ENCODE data around the gene ZIC4.

Gene ZIC4

DNA sequence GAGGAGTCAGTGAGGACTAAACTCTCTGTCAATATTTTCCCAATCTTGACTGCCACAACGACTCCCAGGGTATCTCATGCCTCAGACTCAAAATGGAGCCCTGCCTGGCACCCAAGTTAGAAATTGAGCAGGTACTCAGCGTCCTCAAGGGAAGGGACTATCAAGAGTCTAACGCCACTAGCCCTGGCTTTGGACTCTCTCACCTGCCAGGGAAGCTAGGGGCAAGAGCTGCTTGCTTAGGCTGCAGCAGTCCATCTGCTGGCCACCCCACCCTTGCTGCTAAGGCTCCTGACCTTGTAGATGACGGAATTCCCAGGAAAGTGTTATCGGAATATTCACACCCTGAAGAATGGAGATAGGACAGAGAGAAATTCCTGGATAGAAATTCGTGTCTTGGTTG is 33.0 kb downstream of the ZIC4 start:
- TF ChIP-seq TOX (CRISPR knock-in tag; IDR thresholded peaks at IDR 0.05; ENCODE audit: borderline replicate concordance) (no peak), ZC3H10 (CRISPR knock-in tag; IDR thresholded peaks at IDR 0.05) (no peak)
- no peak for ATAC-seq

DNA sequence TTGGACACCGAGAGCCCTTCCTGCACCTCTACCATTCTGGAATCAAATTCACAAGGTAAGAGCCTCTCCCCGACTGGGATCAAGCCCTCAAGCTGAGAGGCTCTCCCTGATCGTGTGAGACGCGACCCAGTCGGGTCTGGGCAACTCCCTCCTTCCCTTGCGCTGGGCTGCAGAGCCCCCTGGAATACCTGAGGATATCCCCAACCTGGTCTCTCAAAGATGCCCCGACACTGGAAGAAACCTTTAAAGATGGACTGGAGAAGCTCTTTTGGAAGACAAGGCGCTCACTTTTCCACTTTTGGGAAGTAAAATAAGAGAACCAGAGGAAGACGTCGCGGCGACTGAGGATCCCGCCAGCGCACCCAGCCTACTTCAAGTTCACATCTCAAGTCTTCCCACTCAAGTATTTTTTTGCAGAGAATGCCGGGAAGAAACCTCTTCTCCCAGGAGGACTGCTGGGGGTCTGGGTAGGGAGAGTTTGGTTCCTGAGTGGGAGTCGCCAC is 33.8 kb downstream of the ZIC4 start:
- no peak for ATAC-seq
- TF ChIP-seq OSR1 (CRISPR knock-in tag; IDR thresholded peaks at IDR 0.05) (no peak), BACH2 (CRISPR knock-in tag; IDR thresholded peaks at IDR 0.05; ENCODE audit: borderline replicate concordance) (no peak), ISL1 (CRISPR knock-in tag; IDR thresholded peaks at IDR 0.05) (no peak), ZFP3 (CRISPR knock-in tag; IDR thresholded peaks at IDR 0.05) (no peak), TCF4 (CRISPR knock-in tag; IDR thresholded peaks at IDR 0.05; ENCODE audit: borderline replicate concordance) (no peak), CSDC2 (CRISPR knock-in tag; IDR thresholded peaks at IDR 0.05) (no peak), ZNF8 (CRISPR knock-in tag; IDR thresholded peaks at IDR 0.05) (no peak), PPARA (CRISPR knock-in tag; IDR thresholded peaks at IDR 0.05; ENCODE audit: borderline replicate concordance) (no peak), ARNTL (CRISPR knock-in tag; IDR thresholded peaks at IDR 0.05; ENCODE audit: borderline replicate concordance, low read depth) (no peak), SNAI2 (CRISPR knock-in tag; IDR thresholded peaks at IDR 0.05) (no peak), ZC3H10 (CRISPR knock-in tag; IDR thresholded peaks at IDR 0.05) (no peak), ZNF565 (CRISPR knock-in tag; conservative IDR thresholded peaks at IDR 0.05; ENCODE audit: low read depth) (no peak)
- TF ChIP-seq, protein P1, sequence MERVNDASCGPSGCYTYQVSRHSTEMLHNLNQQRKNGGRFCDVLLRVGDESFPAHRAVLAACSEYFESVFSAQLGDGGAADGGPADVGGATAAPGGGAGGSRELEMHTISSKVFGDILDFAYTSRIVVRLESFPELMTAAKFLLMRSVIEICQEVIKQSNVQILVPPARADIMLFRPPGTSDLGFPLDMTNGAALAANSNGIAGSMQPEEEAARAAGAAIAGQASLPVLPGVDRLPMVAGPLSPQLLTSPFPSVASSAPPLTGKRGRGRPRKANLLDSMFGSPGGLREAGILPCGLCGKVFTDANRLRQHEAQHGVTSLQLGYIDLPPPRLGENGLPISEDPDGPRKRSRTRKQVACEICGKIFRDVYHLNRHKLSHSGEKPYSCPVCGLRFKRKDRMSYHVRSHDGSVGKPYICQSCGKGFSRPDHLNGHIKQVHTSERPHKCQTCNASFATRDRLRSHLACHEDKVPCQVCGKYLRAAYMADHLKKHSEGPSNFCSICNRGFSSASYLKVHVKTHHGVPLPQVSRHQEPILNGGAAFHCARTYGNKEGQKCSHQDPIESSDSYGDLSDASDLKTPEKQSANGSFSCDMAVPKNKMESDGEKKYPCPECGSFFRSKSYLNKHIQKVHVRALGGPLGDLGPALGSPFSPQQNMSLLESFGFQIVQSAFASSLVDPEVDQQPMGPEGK (CRISPR knock-in tag; IDR thresholded peaks at IDR 0.05; ENCODE audit: borderline replicate concordance) = no peak
- TF ChIP-seq, protein P2, sequence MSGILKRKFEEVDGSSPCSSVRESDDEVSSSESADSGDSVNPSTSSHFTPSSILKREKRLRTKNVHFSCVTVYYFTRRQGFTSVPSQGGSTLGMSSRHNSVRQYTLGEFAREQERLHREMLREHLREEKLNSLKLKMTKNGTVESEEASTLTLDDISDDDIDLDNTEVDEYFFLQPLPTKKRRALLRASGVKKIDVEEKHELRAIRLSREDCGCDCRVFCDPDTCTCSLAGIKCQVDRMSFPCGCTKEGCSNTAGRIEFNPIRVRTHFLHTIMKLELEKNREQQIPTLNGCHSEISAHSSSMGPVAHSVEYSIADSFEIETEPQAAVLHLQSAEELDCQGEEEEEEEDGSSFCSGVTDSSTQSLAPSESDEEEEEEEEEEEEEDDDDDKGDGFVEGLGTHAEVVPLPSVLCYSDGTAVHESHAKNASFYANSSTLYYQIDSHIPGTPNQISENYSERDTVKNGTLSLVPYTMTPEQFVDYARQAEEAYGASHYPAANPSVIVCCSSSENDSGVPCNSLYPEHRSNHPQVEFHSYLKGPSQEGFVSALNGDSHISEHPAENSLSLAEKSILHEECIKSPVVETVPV (CRISPR knock-in tag; IDR thresholded peaks at IDR 0.05) = no peak

DNA sequence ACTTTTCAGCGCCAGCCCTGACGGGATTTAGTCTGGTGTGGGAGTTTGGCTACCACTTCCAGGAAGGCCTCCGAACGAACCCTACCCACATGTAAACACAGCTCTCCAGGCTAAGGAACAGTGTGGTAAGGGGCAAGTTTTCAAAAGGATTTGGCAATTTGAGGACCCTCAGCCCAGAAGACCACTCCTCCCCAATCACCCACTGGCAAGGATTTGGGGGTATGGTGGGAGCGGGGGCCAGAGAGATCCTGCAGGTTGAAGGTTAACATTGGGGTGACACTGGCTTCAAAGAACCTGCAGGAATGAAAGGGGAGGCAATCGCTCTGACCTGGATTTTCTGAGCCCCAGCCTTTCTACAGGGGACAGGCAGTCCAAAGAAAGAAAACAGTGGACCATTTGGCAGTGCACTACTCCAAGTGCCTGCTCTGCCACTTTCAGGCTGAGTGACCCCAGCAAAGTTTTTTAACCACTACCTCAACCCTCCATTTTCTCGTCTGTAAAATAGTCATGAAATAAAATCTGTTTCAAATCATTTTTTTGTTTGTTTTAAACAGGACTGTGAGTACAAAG is 34.5 kb downstream of the ZIC4 start:
- TF ChIP-seq CSDC2 (CRISPR knock-in tag; IDR thresholded peaks at IDR 0.05) (no peak), ZNF70 (CRISPR knock-in tag; IDR thresholded peaks at IDR 0.05) (no peak)
- ATAC-seq = no peak

DNA sequence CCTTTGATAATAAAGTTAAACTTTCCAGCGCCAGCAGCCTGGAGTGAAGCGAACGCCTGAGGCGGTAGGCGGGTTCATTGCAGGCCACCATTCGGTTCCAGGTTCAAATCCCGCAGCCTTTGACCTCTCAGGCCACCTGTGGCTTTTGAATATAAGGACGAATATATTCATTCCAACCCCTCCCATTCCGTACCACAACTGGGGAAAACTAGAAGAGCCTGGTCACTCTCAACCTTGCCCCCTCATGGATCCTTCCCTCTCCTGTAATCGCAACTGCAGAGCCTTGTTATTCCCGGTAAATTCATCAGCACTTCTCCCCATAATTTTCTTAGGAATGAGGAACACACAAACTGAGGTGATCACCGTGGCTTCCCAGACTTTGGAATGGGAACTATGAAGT is 35.2 kb downstream of the ZIC4 start:
- ATAC-seq = no peak
- TF ChIP-seq SNAI2 (CRISPR knock-in tag; IDR thresholded peaks at IDR 0.05) (no peak), ZFP3 (CRISPR knock-in tag; IDR thresholded peaks at IDR 0.05) (no peak), OSR1 (CRISPR knock-in tag; IDR thresholded peaks at IDR 0.05) (no peak)

DNA sequence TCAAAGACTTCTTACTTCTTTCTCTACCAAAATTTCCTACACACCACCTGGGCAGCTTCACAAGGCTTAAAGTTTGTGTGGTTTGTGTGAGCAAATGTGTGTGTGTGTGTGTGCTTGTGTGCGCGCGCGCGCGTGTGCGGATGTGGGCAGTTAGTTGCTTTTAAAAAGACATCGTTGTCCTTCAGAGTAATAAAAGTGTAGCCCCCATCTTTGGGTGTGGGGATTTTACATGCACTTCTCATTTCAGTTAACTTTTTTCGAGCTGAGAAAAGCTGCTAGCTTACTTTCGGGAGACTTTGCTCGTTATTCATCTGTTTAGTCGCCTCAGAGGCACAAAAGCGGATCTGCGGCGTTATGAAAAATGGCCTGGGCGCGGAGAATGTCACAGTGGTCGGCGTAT is 36.0 kb downstream of the ZIC4 start:
- no peak for TF ChIP-seq ARNTL (CRISPR knock-in tag; IDR thresholded peaks at IDR 0.05; ENCODE audit: borderline replicate concordance, low read depth)
- TF ChIP-seq ZFP3 (CRISPR knock-in tag; IDR thresholded peaks at IDR 0.05) = no peak
- no peak for TF ChIP-seq PPARA (CRISPR knock-in tag; IDR thresholded peaks at IDR 0.05; ENCODE audit: borderline replicate concordance)
- no peak for TF ChIP-seq ZFP30 (CRISPR knock-in tag; IDR thresholded peaks at IDR 0.05)
- no peak for TF ChIP-seq CSDC2 (CRISPR knock-in tag; IDR thresholded peaks at IDR 0.05)
- TF ChIP-seq ZNF8 (CRISPR knock-in tag; IDR thresholded peaks at IDR 0.05) = no peak
- no peak for ATAC-seq

DNA sequence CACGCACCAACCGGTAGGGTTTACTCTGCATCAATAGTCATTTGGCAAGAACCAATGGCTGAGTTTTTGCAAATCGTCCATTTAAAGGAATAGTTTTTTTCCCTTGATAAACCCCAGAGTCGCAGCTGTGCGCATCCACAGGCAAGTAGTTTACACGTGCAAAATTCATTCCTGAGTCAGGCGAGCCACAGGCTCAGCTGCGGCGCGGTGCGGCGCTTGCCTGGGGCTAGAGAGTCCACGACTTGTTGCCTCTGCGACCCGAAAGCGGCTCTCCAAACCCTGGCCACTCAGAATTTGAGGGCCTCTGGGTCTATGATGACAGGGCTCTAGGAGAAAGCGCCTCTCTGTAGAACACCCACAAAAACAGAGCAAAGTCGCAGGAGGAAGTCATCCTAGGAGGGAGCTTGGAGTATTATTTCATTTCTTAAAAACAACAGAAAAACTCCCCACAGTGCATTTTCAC is 36.7 kb downstream of the ZIC4 start:
- peak; percentile 60 for ATAC-seq
- no peak for TF ChIP-seq SNAI2 (CRISPR knock-in tag; IDR thresholded peaks at IDR 0.05)
- no peak for TF ChIP-seq CSDC2 (CRISPR knock-in tag; IDR thresholded peaks at IDR 0.05)
- TF ChIP-seq OSR1 (CRISPR knock-in tag; IDR thresholded peaks at IDR 0.05) = no peak
- TF ChIP-seq ZNF70 (CRISPR knock-in tag; IDR thresholded peaks at IDR 0.05) = no peak
- TF ChIP-seq ZC3H10 (CRISPR knock-in tag; IDR thresholded peaks at IDR 0.05) = no peak
- no peak for TF ChIP-seq ARNTL (CRISPR knock-in tag; IDR thresholded peaks at IDR 0.05; ENCODE audit: borderline replicate concordance, low read depth)
- TF ChIP-seq GLIS3 (CRISPR knock-in tag; IDR thresholded peaks at IDR 0.05) = no peak
- no peak for TF ChIP-seq RARB (CRISPR knock-in tag; IDR thresholded peaks at IDR 0.05)
- no peak for TF ChIP-seq ZFP3 (CRISPR knock-in tag; IDR thresholded peaks at IDR 0.05)
- TF ChIP-seq ZFP30 (CRISPR knock-in tag; IDR thresholded peaks at IDR 0.05) = no peak
- TF ChIP-seq, protein P1 (CRISPR knock-in tag; IDR thresholded peaks at IDR 0.05; ENCODE audit: borderline replicate concordance) = no peak
- TF ChIP-seq, protein P3, sequence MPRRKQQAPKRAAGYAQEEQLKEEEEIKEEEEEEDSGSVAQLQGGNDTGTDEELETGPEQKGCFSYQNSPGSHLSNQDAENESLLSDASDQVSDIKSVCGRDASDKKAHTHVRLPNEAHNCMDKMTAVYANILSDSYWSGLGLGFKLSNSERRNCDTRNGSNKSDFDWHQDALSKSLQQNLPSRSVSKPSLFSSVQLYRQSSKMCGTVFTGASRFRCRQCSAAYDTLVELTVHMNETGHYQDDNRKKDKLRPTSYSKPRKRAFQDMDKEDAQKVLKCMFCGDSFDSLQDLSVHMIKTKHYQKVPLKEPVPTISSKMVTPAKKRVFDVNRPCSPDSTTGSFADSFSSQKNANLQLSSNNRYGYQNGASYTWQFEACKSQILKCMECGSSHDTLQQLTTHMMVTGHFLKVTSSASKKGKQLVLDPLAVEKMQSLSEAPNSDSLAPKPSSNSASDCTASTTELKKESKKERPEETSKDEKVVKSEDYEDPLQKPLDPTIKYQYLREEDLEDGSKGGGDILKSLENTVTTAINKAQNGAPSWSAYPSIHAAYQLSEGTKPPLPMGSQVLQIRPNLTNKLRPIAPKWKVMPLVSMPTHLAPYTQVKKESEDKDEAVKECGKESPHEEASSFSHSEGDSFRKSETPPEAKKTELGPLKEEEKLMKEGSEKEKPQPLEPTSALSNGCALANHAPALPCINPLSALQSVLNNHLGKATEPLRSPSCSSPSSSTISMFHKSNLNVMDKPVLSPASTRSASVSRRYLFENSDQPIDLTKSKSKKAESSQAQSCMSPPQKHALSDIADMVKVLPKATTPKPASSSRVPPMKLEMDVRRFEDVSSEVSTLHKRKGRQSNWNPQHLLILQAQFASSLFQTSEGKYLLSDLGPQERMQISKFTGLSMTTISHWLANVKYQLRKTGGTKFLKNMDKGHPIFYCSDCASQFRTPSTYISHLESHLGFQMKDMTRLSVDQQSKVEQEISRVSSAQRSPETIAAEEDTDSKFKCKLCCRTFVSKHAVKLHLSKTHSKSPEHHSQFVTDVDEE (CRISPR knock-in tag; IDR thresholded peaks at IDR 0.05) = no peak
- TF ChIP-seq ESRRG (CRISPR knock-in tag; IDR thresholded peaks at IDR 0.05) = no peak
- TF ChIP-seq, protein P4, sequence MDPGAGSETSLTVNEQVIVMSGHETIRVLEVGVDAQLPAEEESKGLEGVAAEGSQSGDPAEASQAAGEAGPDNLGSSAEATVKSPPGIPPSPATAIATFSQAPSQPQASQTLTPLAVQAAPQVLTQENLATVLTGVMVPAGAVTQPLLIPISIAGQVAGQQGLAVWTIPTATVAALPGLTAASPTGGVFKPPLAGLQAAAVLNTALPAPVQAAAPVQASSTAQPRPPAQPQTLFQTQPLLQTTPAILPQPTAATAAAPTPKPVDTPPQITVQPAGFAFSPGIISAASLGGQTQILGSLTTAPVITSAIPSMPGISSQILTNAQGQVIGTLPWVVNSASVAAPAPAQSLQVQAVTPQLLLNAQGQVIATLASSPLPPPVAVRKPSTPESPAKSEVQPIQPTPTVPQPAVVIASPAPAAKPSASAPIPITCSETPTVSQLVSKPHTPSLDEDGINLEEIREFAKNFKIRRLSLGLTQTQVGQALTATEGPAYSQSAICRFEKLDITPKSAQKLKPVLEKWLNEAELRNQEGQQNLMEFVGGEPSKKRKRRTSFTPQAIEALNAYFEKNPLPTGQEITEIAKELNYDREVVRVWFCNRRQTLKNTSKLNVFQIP (CRISPR knock-in tag; IDR thresholded peaks at IDR 0.05; ENCODE audit: borderline replicate concordance, low read depth) = no peak
